ENCODE data around the gene NUB1. TPM values are rescaled to one million over a fixed set of nuclear protein-coding genes. Genes with fewer than 3 reads are reported as not detected.

NUB1 gene
- total and polyA plus RNA-seq, 11 donors, result 22.6 to 56.3 (median 39.4) TPM

DNA sequence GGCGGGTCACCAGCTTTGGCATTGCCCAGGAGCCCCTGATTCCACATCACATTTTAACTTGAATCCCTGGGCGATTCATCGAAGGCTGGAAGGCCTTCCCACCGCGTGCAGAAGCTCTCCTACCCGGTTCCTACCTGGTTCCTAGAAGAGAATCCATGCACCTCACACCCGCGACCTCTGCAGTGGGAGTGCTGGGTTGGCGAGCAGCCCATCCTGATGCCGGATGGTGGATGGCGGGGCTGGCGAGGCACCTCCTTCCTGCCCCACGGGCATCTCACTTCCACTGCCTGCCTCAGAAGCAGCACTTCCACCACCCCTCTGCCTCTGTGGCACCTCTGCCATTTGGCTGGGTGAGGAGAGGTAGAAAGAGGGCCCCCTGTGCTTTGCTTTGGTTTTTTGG lies 32.0 kb downstream of the NUB1 start:
- no peaks in the 10 kb centered on the region for H3K27me3 ChIP-seq
- ATAC-seq (no peak), DNase-seq (no peak)
- peaks cover 0 to 98% (median 87%) of the 10 kb centered on the region in 9 donors for H3K36me3 ChIP-seq
- no peaks in the 10 kb centered on the region for H3K9me3 ChIP-seq
- H3K27ac ChIP-seq, result no peak overlapping the region
- intact Hi-C loops (cut with DNase I), result loop anchor here in 2 of 10 donors (5.0 to 10.0 kb wide), 2 partner anchors 381 to 389 kb away; no protein-coding TSS in a partner anchor
- H3K4me3 ChIP-seq, result no peak overlapping the region
- TF ChIP-seq, protein P1, sequence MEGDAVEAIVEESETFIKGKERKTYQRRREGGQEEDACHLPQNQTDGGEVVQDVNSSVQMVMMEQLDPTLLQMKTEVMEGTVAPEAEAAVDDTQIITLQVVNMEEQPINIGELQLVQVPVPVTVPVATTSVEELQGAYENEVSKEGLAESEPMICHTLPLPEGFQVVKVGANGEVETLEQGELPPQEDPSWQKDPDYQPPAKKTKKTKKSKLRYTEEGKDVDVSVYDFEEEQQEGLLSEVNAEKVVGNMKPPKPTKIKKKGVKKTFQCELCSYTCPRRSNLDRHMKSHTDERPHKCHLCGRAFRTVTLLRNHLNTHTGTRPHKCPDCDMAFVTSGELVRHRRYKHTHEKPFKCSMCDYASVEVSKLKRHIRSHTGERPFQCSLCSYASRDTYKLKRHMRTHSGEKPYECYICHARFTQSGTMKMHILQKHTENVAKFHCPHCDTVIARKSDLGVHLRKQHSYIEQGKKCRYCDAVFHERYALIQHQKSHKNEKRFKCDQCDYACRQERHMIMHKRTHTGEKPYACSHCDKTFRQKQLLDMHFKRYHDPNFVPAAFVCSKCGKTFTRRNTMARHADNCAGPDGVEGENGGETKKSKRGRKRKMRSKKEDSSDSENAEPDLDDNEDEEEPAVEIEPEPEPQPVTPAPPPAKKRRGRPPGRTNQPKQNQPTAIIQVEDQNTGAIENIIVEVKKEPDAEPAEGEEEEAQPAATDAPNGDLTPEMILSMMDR (IDR thresholded peaks at IDR 0.05), result no peak
- TF ChIP-seq POLR2A (IDR thresholded peaks at IDR 0.05), result no peak
- WGBS, 4 donors, result 79 to 86% (median 81%) methylated on average over 11 to 13 of the region's 13 CpGs
- peaks cover 0 to 2% (median 0%) of the 10 kb centered on the region in 12 donors for H3K4me1 ChIP-seq

DNA sequence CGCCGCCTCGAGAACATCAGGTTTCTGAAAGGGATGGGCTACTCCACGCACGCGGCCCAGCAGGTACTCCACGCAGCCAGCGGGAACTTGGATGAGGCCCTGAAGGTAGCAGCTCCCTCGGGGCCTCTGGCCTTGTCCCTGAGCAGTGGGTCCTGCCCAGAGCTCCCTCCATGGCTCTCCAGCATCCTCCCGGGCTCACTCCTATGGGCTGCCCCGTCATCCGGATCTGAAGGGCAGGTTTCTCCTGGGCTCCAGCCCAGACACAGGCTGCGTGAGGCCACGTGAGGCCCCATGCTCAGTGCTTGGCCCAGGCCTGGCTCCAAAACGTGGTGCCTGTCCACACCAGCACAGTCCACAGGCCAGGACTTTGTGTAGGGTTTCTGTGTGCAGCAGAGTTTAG lies 32.5 kb downstream of the NUB1 start:
- Histone ChIP-seq H3K27ac (no peak overlapping the region), H3K27me3 (no peaks in the 10 kb centered on the region), H3K9me3 (no peaks in the 10 kb centered on the region), H3K36me3 (peaks cover 0 to 96% (median 83%) of the 10 kb centered on the region in 9 donors), H3K4me1 (no peaks in the 10 kb centered on the region), H3K4me3 (no peak overlapping the region)
- 81 to 90% (median 85%) methylated on average over 13 to 15 of the region's 15 CpGs for WGBS, 4 donors
- ATAC-seq (peak; percentile 62 to 91 (median 74)), DNase-seq (peak in 2 of 5 donors; percentile 46 to 57)
- TF ChIP-seq, protein P1 (IDR thresholded peaks at IDR 0.05), result no peak
- no peak for TF ChIP-seq POLR2A (IDR thresholded peaks at IDR 0.05)
- intact Hi-C loops (cut with DNase I), result loop anchor here in 2 of 10 donors (5.0 to 10.0 kb wide), 2 partner anchors 381 to 388 kb away; no protein-coding TSS in a partner anchor

DNA sequence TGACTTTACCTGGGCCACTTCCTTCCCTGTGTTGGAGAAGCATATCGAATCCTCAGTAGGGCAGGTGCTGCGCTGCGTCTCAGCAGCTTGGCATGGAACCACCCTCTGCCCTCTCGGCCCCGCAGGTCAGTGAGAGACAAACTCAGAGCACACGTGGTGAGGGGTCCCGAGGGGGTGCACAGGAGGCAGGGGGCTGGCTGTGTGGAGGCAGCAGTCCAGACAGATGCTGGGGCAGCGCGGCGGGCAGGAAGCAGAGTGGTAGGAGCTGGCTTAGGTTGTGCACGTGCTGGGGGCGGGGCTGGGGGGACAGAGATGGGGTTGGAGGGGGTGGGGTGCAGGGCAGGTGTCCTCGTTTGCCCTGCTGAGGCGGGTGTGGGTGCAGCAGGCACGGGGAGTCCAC lies 33.1 kb downstream of the NUB1 start:
- no peak for ATAC-seq
- intact Hi-C loops (cut with DNase I), result loop anchor here in 2 of 10 donors (5.0 to 10.0 kb wide), 2 partner anchors 380 to 388 kb away; no protein-coding TSS in a partner anchor
- Histone ChIP-seq H3K9me3 (no peaks in the 10 kb centered on the region), H3K27ac (no peak overlapping the region), H3K4me3 (no peak overlapping the region), H3K4me1 (no peaks in the 10 kb centered on the region), H3K36me3 (peaks cover 0 to 90% (median 77%) of the 10 kb centered on the region in 9 donors), H3K27me3 (no peaks in the 10 kb centered on the region)
- 82 to 87% (median 85%) methylated on average over 12 to 15 of the region's 15 CpGs for WGBS, 4 donors
- DNase-seq, result peak in 1 of 5 donors; percentile 47
- no peak for TF ChIP-seq POLR2A (IDR thresholded peaks at IDR 0.05)
- TF ChIP-seq, protein P1 (IDR thresholded peaks at IDR 0.05), result no peak

DNA sequence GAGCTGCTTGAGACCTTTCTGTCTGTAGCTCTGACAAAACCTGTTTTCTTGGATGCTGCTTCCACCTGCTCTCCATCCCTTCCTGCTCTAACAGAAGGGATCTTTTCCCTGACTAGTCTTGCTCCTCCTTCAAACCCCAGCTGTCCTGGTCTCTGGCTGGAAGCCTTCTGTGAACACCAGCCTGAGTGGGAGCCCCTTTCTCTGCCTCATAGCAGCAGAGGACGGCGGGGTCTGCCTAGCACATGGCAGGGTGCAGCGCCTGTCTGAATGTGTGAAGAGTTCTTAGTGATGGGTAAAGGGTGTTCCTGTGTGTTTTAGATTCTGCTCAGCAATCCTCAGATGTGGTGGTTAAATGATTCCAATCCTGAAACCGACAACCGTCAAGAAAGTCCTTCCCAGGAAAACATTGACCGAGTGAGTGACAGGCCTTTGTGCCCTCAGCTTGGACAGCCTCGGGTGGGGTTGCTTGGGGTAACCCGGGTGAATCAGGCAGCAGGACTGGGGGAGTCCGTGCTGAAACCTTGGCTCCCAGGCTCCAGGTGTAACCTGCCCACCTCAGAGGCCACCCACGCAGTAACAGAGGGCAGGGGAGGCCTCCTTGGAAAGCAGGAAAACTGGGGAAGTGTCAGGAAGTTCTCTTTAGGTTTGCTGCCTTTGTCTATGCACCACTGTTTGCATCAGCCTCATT lies 34.1 kb downstream of the NUB1 start:
- ATAC-seq (no peak), DNase-seq (peak in 1 of 5 donors; percentile 33)
- Histone ChIP-seq H3K9me3 (no peaks in the 10 kb centered on the region), H3K4me3 (no peak overlapping the region), H3K36me3 (peaks cover 0 to 83% (median 68%) of the 10 kb centered on the region in 9 donors), H3K27ac (no peak overlapping the region), H3K27me3 (peaks cover 0 to 3% (median 0%) of the 10 kb centered on the region in 9 donors), H3K4me1 (peaks cover 0 to 4% (median 0%) of the 10 kb centered on the region in 12 donors)
- no peak for TF ChIP-seq POLR2A (IDR thresholded peaks at IDR 0.05)
- TF ChIP-seq, protein P1 (IDR thresholded peaks at IDR 0.05), result no peak
- WGBS, 4 donors, result 83 to 93% (median 90%) methylated on average over 10 of the region's 10 CpGs
- intact Hi-C loops (cut with DNase I), result loop anchor here in 1 of 10 donors (10.0 kb wide), 1 partner anchor 379 kb away; no protein-coding TSS in a partner anchor

Measured in heart left ventricle (tissue), 16 donors.